GM23338 (cell line): ENCODE data around the gene CEACAM18. TPM values are rescaled to one million over a fixed set of nuclear protein-coding genes. Genes with fewer than 3 reads are reported as not detected.

Experiments
- ATAC-seq: fragments of 200-7000 bp; cut with Tn5 transposase; 3 replicates; pipeline ENCODE4 v1.9.1; 2020
- DNase-seq: peaks from one replicate; pipeline ENCODE4 v3.0.0-alpha.2; 2015; ENCODE audit warnings: low spot score
- H2AFZ ChIP-seq: fragments of 200-600 bp; sonication (generic); 2 replicates; pipeline ENCODE4 v1.8.0; 2016; ENCODE audit warnings: antibody characterized with exemption, mild to moderate bottlenecking, moderate library complexity
- H3F3A ChIP-seq: fragments of 200-600 bp; sonication (generic); replicated peaks from 2 replicates; pipeline ENCODE4 v1.8.0; 2017; ENCODE audit warnings: antibody characterized with exemption, mixed run types, low read depth
- H3K27ac ChIP-seq: fragments of 200-600 bp; sonication (generic); 2 replicates; pipeline ENCODE4 v1.6.1; 2016; ENCODE audit warnings: low read depth
- H3K27me3 ChIP-seq: fragments of 200-600 bp; sonication (generic); 2 replicates; pipeline ENCODE4 v1.8.0; 2016; ENCODE audit warnings: mild to moderate bottlenecking, mixed run types, moderate library complexity; ENCODE audit not compliant: insufficient read depth
- H3K36me3 ChIP-seq: fragments of 200-600 bp; sonication (generic); 2 replicates; pipeline ENCODE4 v1.8.0; 2016; ENCODE audit warnings: mild to moderate bottlenecking; ENCODE audit not compliant: insufficient read depth
- H3K4me1 ChIP-seq: fragments of 200-600 bp; sonication (generic); 2 replicates; pipeline ENCODE4 v1.8.0; 2016; ENCODE audit warnings: mild to moderate bottlenecking, moderate library complexity; ENCODE audit not compliant: insufficient read depth
- H3K4me2 ChIP-seq: fragments of 200-600 bp; sonication (generic); 2 replicates; pipeline ENCODE4 v1.7.1; 2017; ENCODE audit warnings: mixed run types
- H3K4me3 ChIP-seq: fragments of 200-600 bp; sonication (generic); 2 replicates; pipeline ENCODE4 v1.6.1; 2016; ENCODE audit warnings: mixed run types
- H3K79me2 ChIP-seq: fragments of 200-600 bp; sonication (generic); replicated peaks from 2 replicates; pipeline ENCODE4 v1.8.0; 2017; ENCODE audit warnings: mild to moderate bottlenecking; ENCODE audit not compliant: insufficient read depth
- H3K9me2 ChIP-seq: fragments of 200-600 bp; sonication (generic); 2 replicates; pipeline ENCODE4 v1.8.0; 2017; ENCODE audit not compliant: insufficient read depth
- H4K20me1 ChIP-seq: fragments of 200-600 bp; sonication (generic); replicated peaks from 2 replicates; pipeline ENCODE4 v1.8.0; 2017; ENCODE audit warnings: mild to moderate bottlenecking; ENCODE audit not compliant: insufficient read depth
- H3K27ac Mint-ChIP-seq: 2 replicates; pipeline ENCODE4 v1.8.0; 2020; ENCODE audit warnings: inconsistent platforms, mild to moderate bottlenecking, moderate library complexity, mixed read lengths
- H3K27me3 Mint-ChIP-seq: 3 replicates; pipeline ENCODE4 v1.8.0; 2022; ENCODE audit warnings: low read depth, mild to moderate bottlenecking, moderate library complexity, mixed read lengths, inconsistent platforms; ENCODE audit not compliant: insufficient read depth, poor library complexity
- H3K36me3 Mint-ChIP-seq: 3 replicates; pipeline ENCODE4 v1.8.0; 2021; ENCODE audit warnings: low read depth, mild to moderate bottlenecking, inconsistent platforms, moderate library complexity, mixed read lengths
- H3K4me1 Mint-ChIP-seq: 3 replicates; pipeline ENCODE4 v1.8.0; 2020; ENCODE audit warnings: mild to moderate bottlenecking, inconsistent platforms, mixed read lengths
- H3K4me3 Mint-ChIP-seq: 3 replicates; pipeline ENCODE4 v1.8.0; 2021; ENCODE audit warnings: moderate library complexity, mild to moderate bottlenecking, inconsistent platforms, mixed read lengths
- H3K9me3 Mint-ChIP-seq: 3 replicates; pipeline ENCODE4 v1.8.0; 2020; ENCODE audit warnings: moderate library complexity, mild to moderate bottlenecking, inconsistent platforms, mixed read lengths
- CREB1 ChIP-seq: fragments of 250-450 bp; sonication (Bioruptor Pico); IDR thresholded peaks from 2 replicates; pipeline ENCODE4 v1.5.0; 2020; ENCODE audit warnings: low read depth, mild to moderate bottlenecking, moderate library complexity
- CTCF ChIP-seq, 2 experiments: fragments of 200-600 bp in 1 of 2; sonication (generic) in 1 of 2; conservative IDR thresholded peaks; 2 replicates each; pipeline versions ENCODE4 v1.5.1 to v1.6.1; 2016 to 2017; ENCODE audit warnings: antibody characterized with exemption in 2 of 2, low read depth in 2 of 2, mild to moderate bottlenecking in 2 of 2, moderate library complexity in 1 of 2
- ETS1 ChIP-seq: IDR thresholded peaks from 2 replicates; pipeline ENCODE4 v1.6.1; 2016; ENCODE audit warnings: antibody characterized with exemption
- EZH2 ChIP-seq: fragments of 200-600 bp; sonication (generic); IDR thresholded peaks from one replicate; pipeline ENCODE4 v1.8.0; 2017; ENCODE audit warnings: antibody characterized with exemption, mild to moderate bottlenecking, low read depth; ENCODE audit not compliant: unreplicated experiment
- EZH2phosphoT487 ChIP-seq: fragments of 200-600 bp; sonication (generic); IDR thresholded peaks from one replicate; pipeline ENCODE4 v1.8.1; 2018; ENCODE audit warnings: antibody characterized with exemption; ENCODE audit not compliant: unreplicated experiment
- JUNB ChIP-seq: IDR thresholded peaks from one replicate; pipeline ENCODE4 v1.6.1; 2016; ENCODE audit warnings: antibody characterized with exemption; ENCODE audit not compliant: unreplicated experiment
- NANOG ChIP-seq: IDR thresholded peaks from 2 replicates; pipeline ENCODE4 v1.6.1; 2016; ENCODE audit warnings: antibody characterized with exemption, borderline replicate concordance
- POLR2AphosphoS5 ChIP-seq: IDR thresholded peaks from 2 replicates; pipeline ENCODE4 v1.6.1; 2016; ENCODE audit warnings: antibody characterized with exemption, low read depth
- REST ChIP-seq: IDR thresholded peaks from one replicate; pipeline ENCODE4 v1.6.1; 2018; ENCODE audit warnings: antibody characterized with exemption; ENCODE audit not compliant: unreplicated experiment
- STAT1 ChIP-seq: IDR thresholded peaks from one replicate; pipeline ENCODE4 v1.6.1; 2016; ENCODE audit warnings: antibody characterized with exemption; ENCODE audit not compliant: unreplicated experiment
- ZNF114 ChIP-seq: fragments of 250-450 bp; sonication (Bioruptor Pico); IDR thresholded peaks from 2 replicates; pipeline ENCODE4 v1.5.0; 2020; ENCODE audit warnings: mild to moderate bottlenecking, moderate library complexity
- ZNF331 ChIP-seq: fragments of 250-450 bp; sonication (Bioruptor Pico); IDR thresholded peaks from 2 replicates; pipeline ENCODE4 v1.5.0; 2020; ENCODE audit warnings: low read depth, mild to moderate bottlenecking, moderate library complexity
- ZNF462 ChIP-seq: fragments of 250-450 bp; sonication (Bioruptor Pico); IDR thresholded peaks from 2 replicates; pipeline ENCODE4 v1.5.0; 2020; ENCODE audit warnings: mild to moderate bottlenecking, moderate library complexity
- polyA plus RNA-seq: library from polyadenylated mRNA; unstranded; fragments of >200 nt; fragmentation: Nextera tagmentation; extraction: Ambion mirVana; gene quantifications from 2 replicates; pipeline ENCODE4 v1.2.1, GENCODE V29; 2016
- total RNA-seq: library from RNA; depleted of rRNA; stranded (reverse); fragments of >200 nt; shearing (Covaris generic); gene quantifications from 2 replicates; pipeline ENCODE4 v1.2.3, GENCODE V29; 2014

Gene CEACAM18
- total and polyA plus RNA-seq, 2 experiments from 2014 or later: not detected

GRCh38 chr19:51535535-51535934, 57.2 kb downstream of the CEACAM18 start:
- no peak for DNase-seq
- no peak overlapping the region for H2AFZ ChIP-seq
- Mint-ChIP-seq H3K27me3 (peaks cover 1% of the 10 kb centered on the region), H3K4me3 (no peak overlapping the region), H3K4me1 (no peaks in the 10 kb centered on the region), H3K36me3 (no peaks in the 10 kb centered on the region; the same call in 1 of the 3 replicates), H3K27ac (no peak overlapping the region), H3K9me3 (peaks cover 85% of the 10 kb centered on the region)
- ATAC-seq: no peak
- no peaks in the 10 kb centered on the region for H4K20me1 ChIP-seq
- no peaks in the 10 kb centered on the region for H3K36me3 ChIP-seq
- H3K4me2 ChIP-seq: no peak overlapping the region
- no peak overlapping the region for H3K27ac ChIP-seq
- no peaks in the 10 kb centered on the region for H3K27me3 ChIP-seq
- no peaks in the 10 kb centered on the region for H3K9me2 ChIP-seq
- H3K79me2 ChIP-seq: no peaks in the 10 kb centered on the region
- no peaks in the 10 kb centered on the region for H3F3A ChIP-seq
- H3K4me1 ChIP-seq: no peaks in the 10 kb centered on the region; the same call in 1 of the 2 replicates
- no peak for TF ChIP-seq ETS1
- no peak for TF ChIP-seq JUNB
- no peak for TF ChIP-seq EZH2
- no peak for TF ChIP-seq POLR2AphosphoS5
- no peak for TF ChIP-seq CREB1 (CRISPR knock-in tag)
- TF ChIP-seq NANOG: no peak
- TF ChIP-seq REST: no peak
- no peak for TF ChIP-seq ZNF462 (CRISPR knock-in tag)
- no peak for TF ChIP-seq EZH2phosphoT487
- no peak for TF ChIP-seq ZNF331 (CRISPR knock-in tag)
- no peak for TF ChIP-seq STAT1
- no peak for TF ChIP-seq CTCF (conservative IDR thresholded peaks at IDR 0.05; ENCODE audit: low read depth in 2 of 2)
- no peak for TF ChIP-seq ZNF114 (CRISPR knock-in tag)
- H3K4me3 ChIP-seq: no peak overlapping the region
